IMR-90 (cell line): ENCODE measurements around the gene TNPO1. TPM values are rescaled to one million over a fixed set of nuclear protein-coding genes. Genes with fewer than 3 reads are reported as not detected.

ENCODE experiments used
- ATAC-seq: fragments of 200-7000 bp; cut with Tn5 transposase; 2 replicates; pipeline ENCODE4 v1.9.1; 2020; ENCODE audit warnings: low read depth, mild to moderate bottlenecking, moderate library complexity
- BruUV-seq: library from RNA; stranded (reverse); fragments of 400-500 nt; replicated peaks from 2 replicates; lab custom pipeline; 2021; lab: Mats Ljungman, UMichigan
- CTCF ChIA-PET: fragments of 300-600 bp; formaldehyde crosslinking; extraction: SDS; loops from one replicate; lab custom pipeline; 2021; ENCODE audit warnings: antibody characterized with exemption; lab: Yijun Ruan, JAX
- POLR2A ChIA-PET: fragments of 300-600 bp; sonication (Branson Sonifier 250); formaldehyde crosslinking; loops from one replicate; lab custom pipeline; 2022; ENCODE audit warnings: antibody characterized with exemption; ENCODE audit not compliant: unreplicated experiment; lab: Charles Lee
- DNase-seq: peaks from one replicate; pipeline ENCODE4 v3.0.0; 2013
- H2AFZ ChIP-seq: replicated peaks from 2 replicates; pipeline ENCODE3; 2013; ENCODE audit warnings: low read length, mild to moderate bottlenecking; ENCODE audit not compliant: poor library complexity
- H2AK5ac ChIP-seq: 2 replicates; pipeline ENCODE4 v1.6.1; 2013; ENCODE audit warnings: low read depth, low read length, inconsistent platforms
- H2AK9ac ChIP-seq: replicated peaks from 2 replicates; pipeline ENCODE3; 2013; ENCODE audit warnings: mild to moderate bottlenecking, low read depth, low read length, moderate library complexity; ENCODE audit not compliant: poor library complexity
- H2BK120ac ChIP-seq: 2 replicates; pipeline ENCODE4 v1.6.1; 2013; ENCODE audit warnings: low read depth, low read length, inconsistent platforms
- H2BK15ac ChIP-seq: 3 replicates; pipeline ENCODE4 v1.6.1; 2013; ENCODE audit warnings: low read depth, low read length, inconsistent platforms
- H2BK20ac ChIP-seq: 2 replicates; pipeline ENCODE4 v1.6.1; 2013; ENCODE audit warnings: low read depth, mild to moderate bottlenecking, inconsistent platforms, low read length, moderate library complexity
- H2BK5ac ChIP-seq: 2 replicates; pipeline ENCODE4 v1.6.1; 2013; ENCODE audit warnings: mild to moderate bottlenecking, low read depth, low read length, inconsistent platforms; ENCODE audit not compliant: poor library complexity, severe bottlenecking
- H3K14ac ChIP-seq: replicated peaks from 2 replicates; pipeline ENCODE4 v1.6.1; 2013; ENCODE audit warnings: low read depth, low read length, inconsistent platforms
- H3K18ac ChIP-seq: 2 replicates; pipeline ENCODE4 v1.6.1; 2013; ENCODE audit warnings: low read depth, low read length, control low read depth
- H3K23ac ChIP-seq: 2 replicates; pipeline ENCODE4 v1.6.1; 2013; ENCODE audit warnings: low read depth, low read length, inconsistent platforms
- H3K27ac ChIP-seq: 2 replicates; pipeline ENCODE4 v1.5.1; 2013; ENCODE audit warnings: mild to moderate bottlenecking, control low read depth, low read length; ENCODE audit not compliant: insufficient read depth
- H3K27me3 ChIP-seq: 2 replicates; pipeline ENCODE4 v1.6.1; 2013; ENCODE audit warnings: low read length; ENCODE audit not compliant: control insufficient read depth, insufficient read depth
- H3K36me3 ChIP-seq: 2 replicates; pipeline ENCODE4 v1.6.1; 2013; ENCODE audit warnings: low read length, mixed read lengths; ENCODE audit not compliant: control insufficient read depth, insufficient read depth
- H3K4ac ChIP-seq: 2 replicates; pipeline ENCODE4 v1.6.1; 2013; ENCODE audit warnings: low read depth, low read length, inconsistent platforms
- H3K4me1 ChIP-seq: 2 replicates; pipeline ENCODE4 v1.6.1; 2013; ENCODE audit warnings: low read length, mixed read lengths; ENCODE audit not compliant: control insufficient read depth, insufficient read depth
- H3K4me2 ChIP-seq: 2 replicates; pipeline ENCODE4 v1.6.1; 2013; ENCODE audit warnings: low read depth, mild to moderate bottlenecking, control low read depth, low read length, moderate library complexity
- H3K4me3 ChIP-seq: 2 replicates; pipeline ENCODE4 v1.5.1; 2013; ENCODE audit warnings: low read depth, mild to moderate bottlenecking, control low read depth, low read length, moderate library complexity; ENCODE audit not compliant: insufficient read depth
- H3K56ac ChIP-seq: 2 replicates; pipeline ENCODE4 v1.6.1; 2013; ENCODE audit warnings: low read length, inconsistent platforms; ENCODE audit not compliant: insufficient read depth; ENCODE audit errors: extremely low read depth
- H3K79me1 ChIP-seq, 2 experiments: 2 replicates each; pipeline ENCODE4 v1.6.1; 2013; ENCODE audit warnings: low read length in 2 of 2, inconsistent platforms in 1 of 2, low read depth in 1 of 2
- H3K9ac ChIP-seq: 2 replicates; pipeline ENCODE4 v1.6.1; 2013; ENCODE audit warnings: low read depth, low read length, control low read depth
- H3K9me1 ChIP-seq: 2 replicates; pipeline ENCODE4 v1.6.1; 2013; ENCODE audit warnings: low read length, inconsistent platforms; ENCODE audit not compliant: insufficient read depth
- H3K9me3 ChIP-seq: 2 replicates; pipeline ENCODE4 v1.6.1; 2013; ENCODE audit warnings: low read length; ENCODE audit not compliant: control insufficient read depth, insufficient read depth
- H4K20me1 ChIP-seq: 2 replicates; pipeline ENCODE4 v1.6.1; 2013; ENCODE audit warnings: low read length, inconsistent platforms; ENCODE audit not compliant: insufficient read depth
- H4K5ac ChIP-seq: 2 replicates; pipeline ENCODE4 v1.6.1; 2013; ENCODE audit warnings: mild to moderate bottlenecking, low read depth, low read length, control low read depth
- H4K8ac ChIP-seq, 2 experiments: 2 replicates each; pipeline ENCODE4 v1.6.1; 2013; ENCODE audit warnings: low read depth in 2 of 2, low read length in 2 of 2, control low read depth in 1 of 2, inconsistent platforms in 1 of 2
- H4K91ac ChIP-seq: 2 replicates; pipeline ENCODE4 v1.6.1; 2013; ENCODE audit warnings: low read depth, low read length, inconsistent platforms; ENCODE audit not compliant: insufficient read depth
- BHLHE40 ChIP-seq: fragments of 150-350 bp; IDR thresholded peaks from 2 replicates; pipeline ENCODE4 v1.6.1; 2016; ENCODE audit warnings: mild to moderate bottlenecking, low read depth, low read length
- CEBPB ChIP-seq: IDR thresholded peaks from 2 replicates; pipeline ENCODE4 v1.6.1; 2012; ENCODE audit warnings: low read depth, low read length, improper control_type of control experiment
- ELK1 ChIP-seq: fragments of 150-350 bp; IDR thresholded peaks from 2 replicates; pipeline ENCODE4 v1.6.1; 2016; ENCODE audit warnings: low read depth, mild to moderate bottlenecking, low read length, moderate library complexity, borderline replicate concordance
- USF2 ChIP-seq: fragments of 150-350 bp; IDR thresholded peaks from 2 replicates; pipeline ENCODE4 v1.6.1; 2017; ENCODE audit warnings: mild to moderate bottlenecking, antibody characterized with exemption, low read length, low read depth
- WGBS, 2 experiments: methylation state at CpG; one replicate each; pipeline versions ENCODE4 v1.1.5 to v1.1.7; 2013; ENCODE audit warnings: missing lambda C conversion rate in 2 of 2; ENCODE audit not compliant: insufficient read length in 1 of 2; ENCODE audit errors: extremely low coverage in 2 of 2; 5-methylcytosine and 5-hydroxymethylcytosine counted together
- dilution Hi-C: fragments of 300-500 bp; cut with HindIII; formaldehyde crosslinking; loops from one replicate; pipeline ENCODE4 v1.14.3; 2018; ENCODE audit warnings: low sequenced_read_pairs; ENCODE audit not compliant: unreplicated experiment
- in situ Hi-C: fragments of 300-500 bp; cut with MboI; formaldehyde crosslinking; loops from 3 replicates; pipeline ENCODE4 v1.14.3; 2019; ENCODE audit warnings: low sequenced_read_pairs, inconsistent platforms, mixed read lengths
- intact Hi-C: fragments of 100-400 bp; cut with micrococcal nuclease; formaldehyde crosslinking; loops from 2 replicates; pipeline ENCODE4 v1.10.0; 2022
- polyA plus RNA-seq, 3 experiments: library from polyadenylated mRNA; depleted of rRNA; stranded (reverse); fragments of >200 nt; gene quantifications; 2 replicates each; pipeline ENCODE4 v1.2.3, GENCODE V29; 2012; ENCODE audit warnings: low replicate concordance in 1 of 3
- total RNA-seq: library from RNA; depleted of rRNA; stranded (reverse); fragments of >200 nt; gene quantifications from 2 replicates; pipeline ENCODE4 v1.2.3, GENCODE V29; 2012

TNPO1 gene
- total and polyA plus RNA-seq, 2 of the 4 experiments (the other 2 are of a cell fraction) = 45.5 to 400 TPM

- H3K9me3 ChIP-seq = peaks cover 6% of the 10 kb centered on the region; the same call in 1 of the 2 replicates
- H4K91ac ChIP-seq = no peak overlapping the region
- BruUV-seq = no TSS peak
- TF ChIP-seq BHLHE40 (no peak), ELK1 (no peak), CEBPB (no peak), USF2 (no peak)
- no peaks in the 10 kb centered on the region for H4K20me1 ChIP-seq
- no peaks in the 10 kb centered on the region for H3K4me1 ChIP-seq
- H2BK20ac ChIP-seq = no peak overlapping the region
- H4K5ac ChIP-seq = no peak overlapping the region
- no peak overlapping the region for H3K4ac ChIP-seq
- intact Hi-C loops = loop anchor here (5.0 kb wide), 1 partner anchor 34 kb away; no protein-coding TSS in a partner anchor
- H3K79me1 ChIP-seq = no peaks in the 10 kb centered on the region
- peaks cover 3% of the 10 kb centered on the region for H3K27me3 ChIP-seq
- H3K4me2 ChIP-seq = no peak overlapping the region
- H3K23ac ChIP-seq = no peak overlapping the region
- H2BK5ac ChIP-seq = no peak overlapping the region
- WGBS, 2 experiments = 71% methylated on average over 1 of the region's 1 CpG; no CpG with 5 or more reads in 1 of the 2 experiments
- H3K9ac ChIP-seq = no peak overlapping the region
- H2BK15ac ChIP-seq = no peak overlapping the region
- ATAC-seq (no peak), DNase-seq (no peak)
- no peak overlapping the region for H3K4me3 ChIP-seq
- no peak overlapping the region for H4K8ac ChIP-seq
- in situ Hi-C loops = no loop called here
- dilution Hi-C loops = no loop called here
- no peak overlapping the region for H2AK5ac ChIP-seq
- no peak overlapping the region for H2AK9ac ChIP-seq
- no peaks in the 10 kb centered on the region for H3K36me3 ChIP-seq
- no peak overlapping the region for H3K18ac ChIP-seq
- CTCF ChIA-PET = no interaction called here
- no peak overlapping the region for H3K14ac ChIP-seq
- no peaks in the 10 kb centered on the region for H3K9me1 ChIP-seq
- H3K27ac ChIP-seq = no peak overlapping the region
- POLR2A ChIA-PET = no interaction called here
- H2BK120ac ChIP-seq = no peak overlapping the region
- H2AFZ ChIP-seq = no peak overlapping the region
- H3K56ac ChIP-seq = no peak overlapping the region
Measured at GRCh38 chr5:72776684-72777083, 39.8 kb upstream of the TNPO1 start.
